ENCODE measurements around the gene TENM4.

The TENM4 gene

DNA sequence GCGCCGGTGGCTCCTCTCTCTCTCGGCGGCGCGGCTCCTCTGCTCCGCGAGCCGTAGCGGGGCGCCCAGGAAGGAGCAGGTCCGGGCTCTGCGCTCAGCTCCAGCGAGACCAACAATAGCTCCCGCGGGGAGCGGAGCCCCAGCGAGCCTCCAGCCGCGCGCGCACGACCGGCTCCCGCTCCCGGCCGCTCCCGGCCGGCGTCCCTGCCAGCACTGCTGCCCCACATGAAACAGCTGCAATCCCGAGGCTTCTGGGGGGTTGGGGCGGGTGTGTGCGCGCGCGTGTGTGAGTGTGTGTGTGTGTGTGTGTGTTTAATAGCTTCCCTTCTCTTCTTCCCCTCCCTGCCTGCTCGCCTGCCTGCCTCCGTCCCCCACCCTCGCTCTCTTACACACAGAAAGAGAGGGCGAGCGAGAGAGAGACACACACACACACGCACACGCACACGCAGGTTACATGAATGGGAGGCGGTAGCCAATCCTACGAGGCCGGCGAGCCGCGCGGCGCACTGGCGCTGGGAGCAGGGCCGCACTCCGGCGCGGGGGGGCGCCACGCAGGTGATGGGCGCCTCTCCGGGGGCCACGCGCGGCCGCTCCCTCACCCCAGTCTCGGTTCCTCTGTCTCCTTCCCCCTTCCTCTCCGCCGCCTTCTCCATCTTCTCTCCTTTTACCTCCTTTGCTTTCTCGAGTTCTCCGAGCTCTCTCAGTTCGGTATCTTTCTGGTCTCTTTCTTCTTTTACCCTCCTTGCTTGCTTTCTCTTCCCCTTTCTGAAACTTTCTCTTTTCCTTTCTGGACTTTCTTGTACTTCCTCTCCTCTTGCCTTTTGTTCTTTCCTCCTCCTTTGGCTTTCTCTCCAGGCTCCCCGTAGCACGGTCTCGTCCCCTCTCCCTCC, at the start of gene TENM4:
TENM4 (minus strand) TSS at position 460 of the 890 bp plus-strand sequence. CDS start 371,086 bp downstream, outside the sequence.
- DNase-seq (ENCODE audit: low read depth in 2 of 3, low spot score in 2 of 3), result no peak

DNA sequence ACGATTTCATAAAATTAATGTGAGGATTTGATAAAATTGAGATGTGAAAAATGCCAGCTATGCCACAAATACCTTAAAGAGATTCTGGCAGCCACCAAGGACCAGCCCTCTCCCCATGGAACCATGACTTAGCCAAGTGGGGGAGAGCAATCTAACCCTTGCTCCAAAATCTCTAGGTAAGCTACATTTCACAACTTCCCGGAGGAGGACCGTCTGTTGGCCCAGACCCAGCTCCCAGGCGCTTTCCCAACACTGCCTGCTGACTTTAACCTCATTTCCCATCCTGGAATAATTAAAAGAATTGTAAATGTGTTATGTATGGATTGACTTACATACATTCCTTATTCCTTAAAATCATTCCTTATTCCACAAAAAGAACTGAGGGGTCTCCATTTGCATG, 47.5 kb upstream of the TENM4 start:
- no peak for DNase-seq (ENCODE audit: low read depth in 2 of 3, low spot score in 2 of 3)

DNA sequence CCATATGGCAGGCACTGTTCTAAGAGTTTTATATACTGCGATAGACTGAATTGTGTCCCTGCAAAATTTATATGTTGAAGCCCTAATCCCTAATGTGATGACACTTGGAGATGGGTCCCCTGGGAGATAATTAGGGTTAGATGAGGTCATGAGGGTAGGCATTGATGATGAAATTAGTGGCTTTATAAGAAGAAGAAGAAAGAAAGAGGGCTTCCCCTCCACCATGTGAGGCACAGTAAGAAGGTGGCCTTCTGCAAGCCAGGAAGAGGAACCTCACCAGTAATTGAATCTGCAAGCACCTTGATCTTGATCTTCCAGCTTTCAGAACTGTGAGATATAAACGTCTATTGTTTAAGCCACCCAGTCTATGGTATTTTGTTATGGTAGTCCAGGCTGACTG, 46.6 kb upstream of the TENM4 start:
- no peak for DNase-seq (ENCODE audit: low read depth in 2 of 3, low spot score in 2 of 3)

DNA sequence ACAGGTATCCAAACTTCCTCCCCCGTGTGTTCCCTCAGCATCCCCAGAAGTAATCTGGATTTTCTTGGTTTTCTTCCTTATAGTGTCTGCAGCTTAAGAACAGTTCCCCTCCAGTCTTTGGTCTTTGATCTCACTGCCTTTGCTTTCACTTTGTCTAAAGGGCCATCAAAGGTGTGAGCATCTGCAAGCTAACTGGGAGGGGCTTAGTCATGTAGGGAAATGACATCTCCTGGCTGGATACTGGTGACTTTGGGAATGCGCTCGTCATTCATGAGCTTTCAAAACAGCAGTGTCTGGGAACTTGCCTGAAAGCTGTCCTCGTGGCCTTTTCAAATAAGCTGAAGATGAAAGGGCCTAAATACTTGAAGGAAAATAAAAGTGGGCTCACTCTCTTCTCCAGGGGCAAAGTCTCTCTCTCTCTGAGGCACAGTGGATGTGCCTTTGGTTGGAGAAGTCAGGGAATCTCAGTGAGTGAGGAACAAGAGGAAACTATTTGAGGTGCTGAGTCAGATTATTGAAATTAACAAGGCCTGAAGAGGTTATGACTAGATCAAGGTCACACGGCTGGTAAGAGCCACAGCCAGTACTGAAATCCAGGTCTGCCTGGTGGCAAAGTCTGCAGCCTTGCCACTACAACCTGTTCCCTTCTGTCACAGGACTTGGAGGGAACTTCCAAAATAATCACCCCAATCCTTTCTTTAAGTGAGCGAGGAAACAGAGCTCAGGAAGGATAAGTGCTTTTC, 45.6 kb upstream of the TENM4 start:
- no peak for DNase-seq (ENCODE audit: low read depth in 2 of 3, low spot score in 2 of 3)

DNA sequence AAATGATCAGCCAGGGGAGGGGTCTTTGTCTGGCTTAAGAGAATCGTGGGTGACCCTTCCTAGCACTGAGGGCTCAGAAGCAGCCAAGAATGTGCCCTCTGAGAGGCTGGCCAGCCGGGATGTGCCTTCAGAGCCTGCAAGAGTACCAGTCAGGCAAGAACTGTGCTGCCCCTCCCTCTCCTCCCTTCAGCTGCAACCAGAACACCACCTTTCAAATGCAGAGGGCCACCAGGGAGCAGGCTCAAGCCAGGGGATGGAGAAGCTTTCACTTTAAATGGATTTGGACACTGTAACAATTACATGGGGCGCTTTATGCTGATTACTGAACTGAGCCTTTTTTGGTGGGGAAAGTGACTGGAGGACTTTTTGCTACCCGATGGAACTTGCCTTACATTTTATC, 44.9 kb upstream of the TENM4 start:
- no peak for DNase-seq (ENCODE audit: low read depth in 2 of 3, low spot score in 2 of 3)

DNA sequence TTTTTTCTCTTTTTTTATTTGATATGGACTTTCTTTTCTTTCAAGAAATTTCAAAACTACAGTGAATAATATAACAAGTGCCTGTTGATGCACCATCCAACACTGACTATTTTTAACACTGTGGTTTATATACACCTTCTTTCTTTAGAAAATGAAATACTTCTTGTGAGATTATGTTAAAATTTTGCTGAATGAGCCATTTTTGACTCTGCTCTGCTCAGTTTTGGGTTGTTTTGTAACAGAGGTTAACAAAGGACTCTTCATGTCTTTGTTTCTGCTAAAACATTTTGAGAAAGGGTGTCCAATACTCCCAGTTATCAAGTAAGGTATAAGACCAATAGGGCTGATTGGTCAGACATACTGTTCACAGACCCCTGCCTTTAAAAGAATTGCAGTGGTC, 44.0 kb upstream of the TENM4 start:
- DNase-seq (ENCODE audit: low read depth in 2 of 3, low spot score in 2 of 3), result no peak

DNA sequence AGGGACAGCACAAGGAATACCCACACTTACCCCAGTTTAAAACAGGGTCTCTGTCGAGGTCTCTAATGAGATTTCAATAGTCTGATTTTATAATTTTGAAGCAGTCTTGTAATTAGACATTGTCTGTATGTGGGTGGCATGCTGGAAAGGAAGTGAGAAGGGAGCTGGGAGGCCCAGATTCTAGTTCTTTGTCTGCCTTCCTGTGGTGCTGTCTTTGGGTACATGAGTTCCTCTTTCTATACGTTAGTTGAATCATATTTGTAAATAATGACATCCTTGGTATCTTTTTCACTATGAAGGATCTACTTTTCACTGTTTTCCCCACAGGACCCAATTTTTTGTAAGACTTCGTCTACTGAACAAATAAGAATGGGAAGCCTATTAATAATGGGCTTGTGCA, 42.0 kb upstream of the TENM4 start:
- no peak for DNase-seq (ENCODE audit: low read depth in 2 of 3, low spot score in 2 of 3)

DNA sequence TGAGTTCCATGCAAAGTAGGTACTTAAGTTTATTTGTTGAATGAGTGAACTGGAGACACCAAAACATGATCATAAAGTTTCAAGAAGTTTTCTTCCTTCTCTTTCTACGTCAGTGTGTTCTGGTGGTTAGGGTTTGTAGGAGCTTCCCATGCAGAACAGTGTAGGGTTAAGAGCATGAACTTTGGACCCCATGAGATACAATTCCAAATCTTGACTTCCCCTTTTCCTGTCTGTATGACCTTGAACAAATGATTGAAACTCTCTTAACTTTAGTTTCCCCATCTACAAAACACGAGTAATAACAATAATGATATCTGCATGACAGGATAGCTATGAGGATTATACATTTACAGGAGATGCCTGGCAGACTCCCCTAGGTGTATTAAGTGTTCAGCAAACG, 41.0 kb upstream of the TENM4 start:
- DNase-seq (ENCODE audit: low read depth in 2 of 3, low spot score in 2 of 3), result no peak

DNA sequence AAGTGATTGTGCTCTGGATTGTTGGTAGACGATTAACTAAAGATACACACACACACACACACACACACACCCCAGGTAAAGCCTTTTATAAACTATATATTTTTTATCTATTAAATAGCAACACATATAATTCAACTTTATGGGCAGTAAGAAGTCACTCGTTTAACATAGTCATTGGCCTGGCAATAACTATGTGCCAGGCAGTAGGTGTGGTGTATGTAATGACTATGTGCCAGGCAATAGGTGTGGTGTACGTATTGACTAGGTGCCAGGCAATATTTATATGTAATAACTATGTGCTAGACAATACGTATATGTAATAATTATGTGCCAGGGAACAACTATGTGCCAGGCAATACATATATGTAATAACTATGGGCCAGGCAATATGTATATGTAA, 40.0 kb upstream of the TENM4 start:
- no peak for DNase-seq (ENCODE audit: low read depth in 2 of 3, low spot score in 2 of 3)

DNA sequence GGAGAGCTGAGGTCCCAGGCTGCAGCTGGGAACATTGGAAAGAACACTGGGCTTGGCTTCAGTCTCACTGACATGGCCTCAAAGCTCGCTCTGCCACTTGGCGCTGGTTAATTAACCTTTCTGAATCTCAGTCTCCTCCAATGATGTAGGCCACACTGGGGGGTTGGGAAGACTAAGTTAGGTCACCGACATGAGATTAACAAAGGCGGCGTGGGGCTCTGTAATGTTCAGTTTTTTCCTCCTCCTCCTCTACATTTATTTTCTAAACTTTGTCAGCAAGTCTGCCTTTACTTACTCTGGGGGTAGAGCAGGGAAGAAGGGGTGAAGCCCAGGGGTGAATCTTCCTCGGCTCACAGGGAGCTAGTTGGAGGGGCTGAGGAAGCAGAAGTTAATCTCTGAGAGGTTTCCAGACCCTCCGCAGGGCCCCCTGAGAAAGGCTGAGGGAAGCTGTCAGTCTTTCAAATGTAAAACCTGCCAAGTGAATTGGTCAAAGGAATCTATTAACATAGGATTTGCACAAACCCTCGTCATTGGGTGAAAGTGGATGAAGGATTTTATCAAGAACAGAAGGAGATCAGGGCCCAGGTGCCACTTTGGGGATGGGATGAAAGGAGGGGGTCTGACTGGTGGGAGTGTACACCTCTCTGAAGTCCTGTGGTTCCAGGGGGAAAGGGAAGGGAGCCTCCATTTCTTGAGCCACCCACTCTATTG, 32.1 kb upstream of the TENM4 start:
- no peak for DNase-seq (ENCODE audit: low read depth in 2 of 3, low spot score in 2 of 3)

DNA sequence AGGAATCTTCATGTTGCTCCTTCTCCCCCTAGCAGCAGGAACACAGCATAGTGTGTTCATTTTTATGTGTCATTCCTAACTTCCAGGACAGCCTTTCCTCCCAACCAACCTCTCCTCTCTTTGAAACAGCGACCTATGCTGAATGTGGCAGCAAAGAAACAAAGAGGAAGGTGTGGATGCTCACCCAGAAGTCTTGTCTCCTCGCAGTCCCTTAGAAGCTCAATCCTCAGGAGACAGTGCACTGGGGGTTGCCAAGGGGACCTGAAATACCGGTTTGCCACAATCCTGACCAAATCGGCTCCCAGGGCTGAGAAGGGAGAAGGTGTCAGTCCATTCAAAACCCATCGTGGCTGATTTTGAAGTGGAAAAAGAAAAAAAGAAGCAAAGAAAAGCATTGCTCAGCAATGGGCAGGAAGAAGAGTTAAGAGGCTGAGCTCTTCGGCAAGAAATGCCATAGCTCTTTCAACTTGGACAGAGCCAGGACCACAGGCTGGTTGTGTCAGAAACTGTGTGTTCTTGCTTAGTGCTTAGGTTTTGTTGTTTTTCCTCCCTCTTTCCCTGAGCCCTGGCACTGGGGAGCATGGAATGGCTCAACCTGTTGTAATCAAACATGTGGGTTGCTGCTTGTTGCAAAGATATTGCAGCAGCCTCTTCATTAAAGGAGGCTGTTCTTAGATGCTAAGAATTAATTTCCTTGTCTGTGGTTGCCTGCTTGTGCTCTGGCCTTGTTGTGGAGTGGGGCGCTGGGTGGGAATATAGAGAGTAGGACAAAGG, 30.4 kb upstream of the TENM4 start:
- no peak for DNase-seq (ENCODE audit: low read depth in 2 of 3, low spot score in 2 of 3)

DNA sequence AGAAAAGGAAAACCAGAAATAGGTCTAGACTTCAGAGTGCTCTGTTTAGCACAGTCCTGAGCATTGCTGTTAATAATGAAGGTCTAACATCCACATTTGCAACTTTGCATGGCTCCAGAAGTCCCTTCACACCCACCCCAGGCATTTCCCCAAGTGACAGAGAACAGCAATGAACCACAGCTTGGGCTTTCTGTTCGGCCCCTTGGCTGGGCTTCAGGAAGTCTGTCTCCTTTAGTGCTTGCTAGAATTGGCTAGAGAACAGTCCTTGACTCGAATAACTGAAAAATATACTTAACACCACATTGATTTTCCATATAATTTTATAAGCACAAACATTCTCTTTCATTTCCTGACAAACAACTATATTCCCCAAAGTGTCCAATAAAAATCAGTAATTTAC, 29.3 kb upstream of the TENM4 start:
- no peak for DNase-seq (ENCODE audit: low read depth in 2 of 3, low spot score in 2 of 3)

DNA sequence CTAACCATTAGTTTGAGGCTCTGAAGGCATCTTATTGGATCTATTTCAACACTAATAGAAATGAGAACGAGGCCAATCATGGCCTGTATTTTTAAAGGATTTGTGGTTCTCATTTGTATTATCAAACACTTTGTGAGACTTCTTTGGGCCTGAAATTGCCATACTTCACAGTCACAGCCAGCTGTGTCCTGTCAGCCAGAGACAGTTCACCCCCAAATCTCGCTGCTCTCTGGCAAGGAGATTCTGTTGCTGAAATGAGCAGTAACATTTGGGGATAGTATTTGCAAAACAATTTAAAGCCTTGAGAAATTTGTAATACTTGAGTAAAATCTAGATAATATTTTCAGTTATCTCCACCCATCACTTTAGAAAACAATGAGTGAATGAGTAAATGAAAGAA, 26.9 kb upstream of the TENM4 start:
- no peak for DNase-seq (ENCODE audit: low read depth in 2 of 3, low spot score in 2 of 3)

DNA sequence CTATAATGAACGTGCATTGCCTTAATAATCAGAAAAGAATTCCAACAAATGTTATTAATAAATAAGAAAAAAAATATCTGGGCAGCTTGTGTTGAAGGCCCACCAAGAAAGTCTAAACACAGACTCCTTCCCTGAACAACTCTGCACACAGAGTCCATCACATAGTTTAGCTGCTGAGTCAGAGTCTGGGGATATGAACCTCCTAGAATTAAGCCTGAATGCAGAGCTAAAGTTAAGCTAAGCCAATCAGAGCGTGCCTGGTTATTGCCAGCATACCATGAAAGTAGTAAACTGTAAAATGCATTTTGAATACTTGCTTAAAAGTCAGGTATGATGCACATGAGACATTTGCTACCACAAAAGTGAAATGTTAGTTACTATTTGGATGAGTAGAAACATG, 25.6 kb upstream of the TENM4 start:
- DNase-seq (ENCODE audit: low read depth in 2 of 3, low spot score in 2 of 3), result no peak

DNA sequence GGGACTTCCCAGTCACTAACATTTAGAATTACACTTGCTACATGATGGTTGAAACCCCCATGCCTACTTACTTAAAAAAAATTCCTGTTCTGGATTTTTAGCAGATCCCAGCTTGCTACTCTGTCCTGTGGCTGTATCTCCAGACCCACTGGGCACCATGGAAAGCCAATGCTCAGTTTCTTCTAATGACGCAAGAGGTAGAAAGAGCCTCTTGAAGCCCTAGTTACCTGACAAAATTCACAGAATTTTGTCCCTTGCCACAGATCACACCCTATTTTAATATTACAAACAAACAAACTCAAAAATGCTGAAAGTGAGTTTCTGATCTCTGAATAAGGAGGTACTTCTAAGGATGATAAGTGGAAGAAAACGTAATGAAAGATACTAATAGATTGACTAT, 24.3 kb upstream of the TENM4 start:
- DNase-seq (ENCODE audit: low read depth in 2 of 3, low spot score in 2 of 3), result no peak

DNA sequence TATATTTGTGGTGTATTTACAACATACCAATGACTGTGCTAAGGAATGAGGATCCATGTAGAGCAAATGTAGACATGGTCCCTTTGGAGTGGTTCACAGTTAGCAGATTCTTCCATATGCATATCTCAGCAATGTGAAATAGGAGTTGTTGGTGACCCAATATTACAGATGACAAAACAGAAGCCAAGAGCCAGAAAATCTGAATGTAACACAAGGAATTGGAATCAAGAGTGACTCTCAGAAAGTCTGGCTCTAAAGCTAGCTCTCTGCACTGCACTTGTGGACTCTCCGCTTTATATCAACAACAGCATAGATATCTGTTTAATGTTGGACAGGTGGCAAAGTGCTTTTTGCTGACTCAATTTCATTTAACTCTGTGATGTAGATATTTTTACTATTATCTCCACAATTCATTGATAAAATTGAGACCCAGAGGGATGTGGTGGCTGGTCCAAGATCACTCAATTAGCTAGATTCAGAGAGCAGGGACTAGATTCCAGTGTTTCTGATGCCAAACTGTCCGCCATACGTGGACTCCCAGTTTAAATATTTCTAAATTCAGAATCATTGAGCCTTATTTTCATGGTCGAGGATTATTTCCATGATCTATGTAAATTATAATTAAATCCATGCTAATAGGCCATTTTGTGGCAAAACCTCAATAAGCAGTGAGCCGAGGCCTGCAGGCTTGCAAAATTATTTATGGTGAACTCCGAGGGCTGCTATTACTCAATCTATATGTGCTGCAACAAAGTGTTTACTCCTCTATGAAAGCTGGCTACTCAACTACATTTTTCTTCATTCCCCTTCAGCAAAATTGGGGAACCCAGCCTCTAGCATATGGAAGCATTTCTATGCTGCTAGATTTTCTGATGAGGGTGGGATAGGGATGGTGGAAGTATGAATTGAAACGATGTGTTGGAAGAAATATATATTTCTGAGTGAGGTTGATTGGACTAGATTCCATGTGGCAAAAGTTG, 21.1 kb upstream of the TENM4 start:
- DNase-seq (ENCODE audit: low read depth in 2 of 3, low spot score in 2 of 3), result no peak

DNA sequence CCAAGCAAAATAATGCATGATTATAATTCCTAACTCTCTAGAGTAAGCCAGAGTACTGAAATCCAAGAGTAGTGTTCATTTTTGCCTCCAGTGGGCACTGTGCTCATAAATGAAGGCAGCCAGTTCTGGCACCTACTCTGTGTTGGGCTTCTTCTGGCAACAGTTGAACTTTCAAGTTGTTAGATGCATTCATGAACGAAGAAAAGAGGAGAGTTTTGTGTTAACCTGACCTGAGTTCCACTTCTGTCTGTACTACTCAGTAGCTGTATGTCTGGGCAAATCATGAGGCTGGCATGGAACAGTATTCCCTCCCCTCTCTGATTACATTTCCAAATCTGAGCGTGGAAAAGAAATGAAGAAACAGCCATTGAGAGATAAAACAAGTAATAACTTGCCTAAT, 20.3 kb upstream of the TENM4 start:
- no peak for DNase-seq (ENCODE audit: low read depth in 2 of 3, low spot score in 2 of 3)

DNA sequence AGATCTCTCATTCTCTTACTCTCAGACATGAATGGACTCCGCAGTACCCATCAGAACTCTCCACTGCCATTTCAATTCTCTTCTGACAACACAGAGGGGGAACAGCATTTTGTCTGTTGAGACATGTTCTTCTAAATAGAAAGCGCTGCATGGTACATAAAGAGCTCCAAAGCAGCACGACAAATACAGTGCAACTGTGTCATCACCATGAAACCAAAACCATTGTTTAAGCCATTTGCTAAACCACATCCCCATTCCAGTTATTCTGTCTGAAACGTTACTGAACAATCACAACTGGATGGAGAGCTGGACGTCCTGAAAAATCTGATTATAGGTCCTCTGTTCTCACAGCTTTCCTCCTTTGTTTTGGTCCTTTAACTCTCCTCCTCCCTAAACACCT, 17.9 kb upstream of the TENM4 start:
- DNase-seq (ENCODE audit: low read depth in 2 of 3, low spot score in 2 of 3), result no peak

DNA sequence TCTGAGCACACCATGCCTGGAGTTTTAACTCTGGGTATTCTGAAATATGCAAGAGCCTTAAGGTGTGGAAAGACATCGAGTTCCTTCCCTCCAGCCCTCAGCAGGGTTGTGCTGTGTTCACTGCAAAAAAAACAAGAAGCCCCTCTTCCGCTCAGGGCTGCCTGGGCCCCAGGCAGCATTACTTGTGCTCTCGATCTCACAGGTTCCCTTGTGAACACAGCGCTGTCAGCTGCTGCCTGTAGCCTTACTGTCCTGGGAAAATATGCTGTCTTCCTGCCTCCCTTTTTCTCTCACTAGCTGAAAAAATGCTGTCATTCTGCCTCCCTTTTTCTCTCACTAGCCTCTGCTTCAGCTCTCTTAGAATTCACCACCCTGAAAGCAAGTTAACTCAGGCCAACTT, 15.7 kb upstream of the TENM4 start:
- no peak for DNase-seq (ENCODE audit: low read depth in 2 of 3, low spot score in 2 of 3)

DNA sequence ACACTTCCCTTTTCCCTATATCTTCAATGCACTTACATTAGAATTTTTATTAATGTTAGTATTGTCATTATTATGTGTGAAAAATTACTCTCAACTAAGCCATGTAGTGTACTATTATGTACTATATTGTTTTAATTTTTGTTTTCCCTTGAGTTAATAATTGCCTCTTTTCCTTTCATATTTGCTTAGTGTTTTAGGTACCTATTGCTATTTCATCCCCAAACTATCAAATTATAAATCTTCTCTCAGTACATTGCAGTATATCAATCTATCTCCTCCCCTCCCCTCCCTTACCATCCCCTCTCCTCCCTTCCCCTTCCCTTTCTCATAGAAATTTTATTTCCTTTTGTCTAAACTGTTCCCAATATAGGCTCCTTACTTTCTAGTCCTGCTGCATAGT, 12.8 kb upstream of the TENM4 start:
- DNase-seq (ENCODE audit: low read depth in 2 of 3, low spot score in 2 of 3), result no peak

Data from activated CD8-positive, alpha-beta memory T cell treated with anti-CD3 and anti-CD28 coated beads for 48 hours (primary cell).